MM.1S (cell line): ENCODE results near the gene ULK1.

Experiments used
- DNase-seq: peaks from one replicate; pipeline ENCODE4 v3.0.0-alpha.2; 2015
- H2AFZ ChIP-seq: fragments of 300-600 bp; sonication (generic); 2 replicates; pipeline ENCODE4 v1.6.0; 2016; ENCODE audit warnings: antibody characterized with exemption, low read length
- H3F3A ChIP-seq: fragments of 300-600 bp; sonication (generic); 2 replicates; pipeline ENCODE4 v1.6.1; 2016; ENCODE audit warnings: mild to moderate bottlenecking, antibody characterized with exemption, low read length, moderate library complexity, mixed read lengths; ENCODE audit not compliant: insufficient read depth
- H3K27ac ChIP-seq: fragments of 300-600 bp; sonication (generic); 2 replicates; pipeline ENCODE4 v1.5.1; 2016; ENCODE audit warnings: mild to moderate bottlenecking, low read length
- H3K27me3 ChIP-seq: fragments of 300-600 bp; sonication (generic); replicated peaks from 2 replicates; pipeline ENCODE4 v1.6.0; 2016; ENCODE audit warnings: low read length; ENCODE audit not compliant: insufficient read depth
- H3K36me3 ChIP-seq: fragments of 300-600 bp; sonication (generic); replicated peaks from 2 replicates; pipeline ENCODE4 v1.6.1; 2016; ENCODE audit warnings: mild to moderate bottlenecking, low read length, mixed read lengths; ENCODE audit not compliant: insufficient read depth
- H3K4me1 ChIP-seq: fragments of 300-600 bp; sonication (generic); 2 replicates; pipeline ENCODE4 v1.6.1; 2016; ENCODE audit warnings: low read length, mixed read lengths
- H3K4me2 ChIP-seq: fragments of 300-600 bp; sonication (generic); 2 replicates; pipeline ENCODE4 v1.6.0; 2016; ENCODE audit warnings: low read depth, low read length
- H3K4me3 ChIP-seq: fragments of 300-600 bp; sonication (generic); 2 replicates; pipeline ENCODE4 v1.5.1; 2016; ENCODE audit warnings: low read length, mixed read lengths
- H3K79me2 ChIP-seq: fragments of 300-600 bp; sonication (generic); 2 replicates; pipeline ENCODE4 v1.6.1; 2016; ENCODE audit warnings: mixed run types, low read length, mixed read lengths
- H3K9ac ChIP-seq: fragments of 300-600 bp; sonication (generic); 2 replicates; pipeline ENCODE4 v1.6.1; 2016; ENCODE audit warnings: low read length, mixed read lengths
- H3K9me2 ChIP-seq: fragments of 300-600 bp; sonication (generic); replicated peaks from 2 replicates; pipeline ENCODE4 v1.6.1; 2016; ENCODE audit warnings: mild to moderate bottlenecking, low read length, mixed read lengths; ENCODE audit not compliant: insufficient read depth
- H3K9me3 ChIP-seq: fragments of 300-600 bp; sonication (generic); replicated peaks from 2 replicates; pipeline ENCODE4 v1.6.1; 2016; ENCODE audit warnings: mild to moderate bottlenecking, low read length, mixed read lengths; ENCODE audit not compliant: insufficient read depth
- H4K20me1 ChIP-seq: fragments of 300-600 bp; sonication (generic); 2 replicates; pipeline ENCODE4 v1.6.1; 2016; ENCODE audit warnings: mild to moderate bottlenecking, low read length, moderate library complexity, mixed read lengths; ENCODE audit not compliant: insufficient read depth
- CTCF ChIP-seq: fragments of 300-600 bp; sonication (generic); IDR thresholded peaks from 2 replicates; pipeline ENCODE4 v1.5.1; 2016; ENCODE audit warnings: antibody characterized with exemption, low read length, mixed read lengths
- EZH2 ChIP-seq: fragments of 300-600 bp; sonication (generic); optimal IDR thresholded peaks from 2 replicates; pipeline ENCODE3; 2017; ENCODE audit warnings: low read depth, mild to moderate bottlenecking, antibody characterized with exemption, low read length, mixed read lengths
- EZH2phosphoT487 ChIP-seq: fragments of 300-600 bp; sonication (generic); IDR thresholded peaks from 2 replicates; pipeline ENCODE4 v1.6.1; 2018; ENCODE audit warnings: antibody characterized with exemption, low read length

The ULK1 gene

GRCh38 chr12:131847456-131847855 lies 47.0 kb upstream of the ULK1 start:
- Histone ChIP-seq H3K9ac (no peak overlapping the region), H3K9me2 (no peaks in the 10 kb centered on the region), H3K27ac (no peak overlapping the region), H3K79me2 (no peaks in the 10 kb centered on the region), H3K36me3 (no peaks in the 10 kb centered on the region), H4K20me1 (no peaks in the 10 kb centered on the region), H3K4me1 (no peaks in the 10 kb centered on the region), H2AFZ (no peak overlapping the region), H3K4me3 (no peak overlapping the region), H3K4me2 (no peak overlapping the region), H3K27me3 (peaks cover 4% of the 10 kb centered on the region; the same call in 1 of the 2 replicates), H3F3A (no peaks in the 10 kb centered on the region), H3K9me3 (no peaks in the 10 kb centered on the region)
- TF ChIP-seq EZH2phosphoT487: no peak
- no peak for TF ChIP-seq CTCF
- TF ChIP-seq EZH2: no peak
- DNase-seq: peak; percentile 38

GRCh38 chr12:131848753-131849152 lies 45.7 kb upstream of the ULK1 start:
- no peaks in the 10 kb centered on the region for H3K36me3 ChIP-seq
- no peak overlapping the region for H3K27ac ChIP-seq
- TF ChIP-seq CTCF (no peak), EZH2phosphoT487 (no peak), EZH2 (no peak)
- no peaks in the 10 kb centered on the region for H3K4me1 ChIP-seq
- H3K4me3 ChIP-seq: no peak overlapping the region
- H3K79me2 ChIP-seq: no peaks in the 10 kb centered on the region
- H3K4me2 ChIP-seq: no peak overlapping the region
- DNase-seq: no peak
- no peaks in the 10 kb centered on the region for H3K9me3 ChIP-seq
- no peak overlapping the region for H2AFZ ChIP-seq
- peaks cover 11% of the 10 kb centered on the region; the same call in 1 of the 2 replicates for H3K27me3 ChIP-seq
- H3K9me2 ChIP-seq: no peaks in the 10 kb centered on the region
- H4K20me1 ChIP-seq: no peaks in the 10 kb centered on the region
- no peaks in the 10 kb centered on the region for H3F3A ChIP-seq
- no peak overlapping the region for H3K9ac ChIP-seq

- Histone ChIP-seq H3K9me3 (no peaks in the 10 kb centered on the region), H3K27ac (no peak overlapping the region), H3F3A (no peaks in the 10 kb centered on the region), H3K9ac (no peak overlapping the region), H3K79me2 (no peaks in the 10 kb centered on the region), H3K4me2 (no peak overlapping the region), H3K4me1 (no peaks in the 10 kb centered on the region), H2AFZ (no peak overlapping the region), H3K27me3 (peaks cover 14% of the 10 kb centered on the region; the same call in 1 of the 2 replicates), H4K20me1 (no peaks in the 10 kb centered on the region), H3K4me3 (no peak overlapping the region), H3K36me3 (no peaks in the 10 kb centered on the region), H3K9me2 (no peaks in the 10 kb centered on the region)
- TF ChIP-seq EZH2phosphoT487 (no peak), EZH2 (no peak), CTCF (no peak)
- no peak for DNase-seq
Observed at GRCh38 chr12:131849700-131850553, 44.5 kb upstream of the ULK1 start.
